HL-60 (cell line): ENCODE results near the gene NMRAL1.

Experiments
- DNase-seq, 2 experiments: peaks; one replicate each; pipeline ENCODE4 v3.0.0-alpha.2; 2010 to 2020; ENCODE audit warnings: low read depth in 1 of 2, low spot score in 1 of 2
- H3K27ac ChIP-seq: fragments of 250-450 bp; sonication (Bioruptor Pico); replicated peaks from 2 replicates; pipeline ENCODE4 v1.5.1; 2020; ENCODE audit warnings: mild to moderate bottlenecking, moderate library complexity
- H3K27me3 ChIP-seq: fragments of 250-450 bp; sonication (Bioruptor Pico); 2 replicates; pipeline ENCODE4 v1.5.1; 2021; ENCODE audit warnings: mild to moderate bottlenecking, moderate library complexity; ENCODE audit not compliant: insufficient read depth, poor library complexity, severe bottlenecking
- H3K4me3 ChIP-seq: replicated peaks from 2 replicates; pipeline ENCODE4 v1.5.1; 2011; ENCODE audit warnings: mild to moderate bottlenecking, control low read depth, low read length; ENCODE audit not compliant: insufficient read depth
- CTCF ChIP-seq: IDR thresholded peaks from one replicate; pipeline ENCODE4 v1.5.1; 2011; ENCODE audit warnings: low read length, control low read depth, inconsistent platforms; ENCODE audit not compliant: insufficient read depth
- GABPA ChIP-seq: IDR thresholded peaks from 2 replicates; pipeline ENCODE4 v1.6.1; 2012; ENCODE audit warnings: low read depth
- POLR2AphosphoS5 ChIP-seq: IDR thresholded peaks from 2 replicates; pipeline ENCODE4 v1.6.1; 2012; ENCODE audit warnings: low read depth
- REST ChIP-seq: IDR thresholded peaks from 2 replicates; pipeline ENCODE4 v1.6.1; 2012; ENCODE audit warnings: low read depth; ENCODE audit not compliant: insufficient replicate concordance
- SPI1 ChIP-seq: IDR thresholded peaks from 2 replicates; pipeline ENCODE4 v1.6.1; 2012; ENCODE audit warnings: low read depth, mild to moderate bottlenecking, borderline replicate concordance

The NMRAL1 gene

GRCh38 chr16:4468972-4469371, 5.5 kb downstream of the NMRAL1 start:
- Histone ChIP-seq H3K4me3 (no peak overlapping the region), H3K27me3 (no peaks in the 10 kb centered on the region), H3K27ac (no peak overlapping the region)
- TF ChIP-seq POLR2AphosphoS5 (no peak), SPI1 (no peak), GABPA (no peak), CTCF (no peak)
- DNase-seq: no peak

- no peak for TF ChIP-seq REST
- no peak for TF ChIP-seq CTCF
- TF ChIP-seq POLR2AphosphoS5: no peak
- H3K27ac ChIP-seq: no peak overlapping the region
Observed at GRCh38 chr16:4467916-4468315, 6.5 kb downstream of the NMRAL1 start.

GRCh38 chr16:4465977-4466779, 8.2 kb downstream of the NMRAL1 start:
- TF ChIP-seq SPI1: no peak
- peak; percentile 66; the same call in 1 of the 2 replicates for TF ChIP-seq POLR2AphosphoS5
- TF ChIP-seq GABPA: no peak
- no peak for TF ChIP-seq CTCF
- no peak for TF ChIP-seq REST
- H3K27me3 ChIP-seq: no peaks in the 10 kb centered on the region
- H3K27ac ChIP-seq: peak overlapping the region; percentile 81
- DNase-seq: peak; percentile 90 to 91
- no peak overlapping the region for H3K4me3 ChIP-seq

More at GRCh38 chr16:4467916-4468315, 6.5 kb downstream of the NMRAL1 start:
- no peaks in the 10 kb centered on the region for H3K27me3 ChIP-seq
- H3K4me3 ChIP-seq: no peak overlapping the region
- no peak for DNase-seq
